Measurements from ENCODE around the gene CHD6. TPM values are rescaled to one million over a fixed set of nuclear protein-coding genes. Genes with fewer than 3 reads are reported as not detected.

Gene CHD6
- total and polyA plus RNA-seq, 2 of the 13 experiments (the other 11 are each of a cell fraction or from before 2014, with no cell fraction given): 14.4 to 52.0 TPM

- TF ChIP-seq, protein P1, sequence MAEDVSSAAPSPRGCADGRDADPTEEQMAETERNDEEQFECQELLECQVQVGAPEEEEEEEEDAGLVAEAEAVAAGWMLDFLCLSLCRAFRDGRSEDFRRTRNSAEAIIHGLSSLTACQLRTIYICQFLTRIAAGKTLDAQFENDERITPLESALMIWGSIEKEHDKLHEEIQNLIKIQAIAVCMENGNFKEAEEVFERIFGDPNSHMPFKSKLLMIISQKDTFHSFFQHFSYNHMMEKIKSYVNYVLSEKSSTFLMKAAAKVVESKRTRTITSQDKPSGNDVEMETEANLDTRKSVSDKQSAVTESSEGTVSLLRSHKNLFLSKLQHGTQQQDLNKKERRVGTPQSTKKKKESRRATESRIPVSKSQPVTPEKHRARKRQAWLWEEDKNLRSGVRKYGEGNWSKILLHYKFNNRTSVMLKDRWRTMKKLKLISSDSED (CRISPR knock-in tag; IDR thresholded peaks at IDR 0.05): no peak
- TF ChIP-seq MIER2 (CRISPR knock-in tag; IDR thresholded peaks at IDR 0.05) (no peak), HNRNPL (IDR thresholded peaks at IDR 0.05; ENCODE audit: low read depth, low read length) (no peak), MTF1 (CRISPR knock-in tag; IDR thresholded peaks at IDR 0.05) (no peak), RXRA (CRISPR knock-in tag; IDR thresholded peaks at IDR 0.05) (no peak), ZFP91 (CRISPR knock-in tag; IDR thresholded peaks at IDR 0.05; ENCODE audit: borderline replicate concordance) (no peak), ZFP37 (CRISPR knock-in tag; IDR thresholded peaks at IDR 0.05; ENCODE audit: borderline replicate concordance) (no peak), ZNF354B (CRISPR knock-in tag; IDR thresholded peaks at IDR 0.05) (no peak), ZNF776 (CRISPR knock-in tag; IDR thresholded peaks at IDR 0.05) (no peak), AHR (CRISPR knock-in tag; IDR thresholded peaks at IDR 0.05) (no peak), NCOR1 (IDR thresholded peaks at IDR 0.05; ENCODE audit: borderline replicate concordance, low read length) (no peak), HNRNPUL1 (IDR thresholded peaks at IDR 0.05; ENCODE audit: low read depth, low read length) (no peak)
- TF ChIP-seq, protein P2, sequence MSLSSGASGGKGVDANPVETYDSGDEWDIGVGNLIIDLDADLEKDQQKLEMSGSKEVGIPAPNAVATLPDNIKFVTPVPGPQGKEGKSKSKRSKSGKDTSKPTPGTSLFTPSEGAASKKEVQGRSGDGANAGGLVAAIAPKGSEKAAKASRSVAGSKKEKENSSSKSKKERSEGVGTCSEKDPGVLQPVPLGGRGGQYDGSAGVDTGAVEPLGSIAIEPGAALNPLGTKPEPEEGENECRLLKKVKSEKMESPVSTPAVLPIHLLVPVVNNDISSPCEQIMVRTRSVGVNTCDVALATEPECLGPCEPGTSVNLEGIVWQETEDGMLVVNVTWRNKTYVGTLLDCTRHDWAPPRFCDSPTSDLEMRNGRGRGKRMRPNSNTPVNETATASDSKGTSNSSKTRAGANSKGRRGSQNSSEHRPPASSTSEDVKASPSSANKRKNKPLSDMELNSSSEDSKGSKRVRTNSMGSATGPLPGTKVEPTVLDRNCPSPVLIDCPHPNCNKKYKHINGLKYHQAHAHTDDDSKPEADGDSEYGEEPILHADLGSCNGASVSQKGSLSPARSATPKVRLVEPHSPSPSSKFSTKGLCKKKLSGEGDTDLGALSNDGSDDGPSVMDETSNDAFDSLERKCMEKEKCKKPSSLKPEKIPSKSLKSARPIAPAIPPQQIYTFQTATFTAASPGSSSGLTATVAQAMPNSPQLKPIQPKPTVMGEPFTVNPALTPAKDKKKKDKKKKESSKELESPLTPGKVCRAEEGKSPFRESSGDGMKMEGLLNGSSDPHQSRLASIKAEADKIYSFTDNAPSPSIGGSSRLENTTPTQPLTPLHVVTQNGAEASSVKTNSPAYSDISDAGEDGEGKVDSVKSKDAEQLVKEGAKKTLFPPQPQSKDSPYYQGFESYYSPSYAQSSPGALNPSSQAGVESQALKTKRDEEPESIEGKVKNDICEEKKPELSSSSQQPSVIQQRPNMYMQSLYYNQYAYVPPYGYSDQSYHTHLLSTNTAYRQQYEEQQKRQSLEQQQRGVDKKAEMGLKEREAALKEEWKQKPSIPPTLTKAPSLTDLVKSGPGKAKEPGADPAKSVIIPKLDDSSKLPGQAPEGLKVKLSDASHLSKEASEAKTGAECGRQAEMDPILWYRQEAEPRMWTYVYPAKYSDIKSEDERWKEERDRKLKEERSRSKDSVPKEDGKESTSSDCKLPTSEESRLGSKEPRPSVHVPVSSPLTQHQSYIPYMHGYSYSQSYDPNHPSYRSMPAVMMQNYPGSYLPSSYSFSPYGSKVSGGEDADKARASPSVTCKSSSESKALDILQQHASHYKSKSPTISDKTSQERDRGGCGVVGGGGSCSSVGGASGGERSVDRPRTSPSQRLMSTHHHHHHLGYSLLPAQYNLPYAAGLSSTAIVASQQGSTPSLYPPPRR (CRISPR knock-in tag; IDR thresholded peaks at IDR 0.05; ENCODE audit: borderline replicate concordance): peak; percentile 97
- TF ChIP-seq, protein P3, sequence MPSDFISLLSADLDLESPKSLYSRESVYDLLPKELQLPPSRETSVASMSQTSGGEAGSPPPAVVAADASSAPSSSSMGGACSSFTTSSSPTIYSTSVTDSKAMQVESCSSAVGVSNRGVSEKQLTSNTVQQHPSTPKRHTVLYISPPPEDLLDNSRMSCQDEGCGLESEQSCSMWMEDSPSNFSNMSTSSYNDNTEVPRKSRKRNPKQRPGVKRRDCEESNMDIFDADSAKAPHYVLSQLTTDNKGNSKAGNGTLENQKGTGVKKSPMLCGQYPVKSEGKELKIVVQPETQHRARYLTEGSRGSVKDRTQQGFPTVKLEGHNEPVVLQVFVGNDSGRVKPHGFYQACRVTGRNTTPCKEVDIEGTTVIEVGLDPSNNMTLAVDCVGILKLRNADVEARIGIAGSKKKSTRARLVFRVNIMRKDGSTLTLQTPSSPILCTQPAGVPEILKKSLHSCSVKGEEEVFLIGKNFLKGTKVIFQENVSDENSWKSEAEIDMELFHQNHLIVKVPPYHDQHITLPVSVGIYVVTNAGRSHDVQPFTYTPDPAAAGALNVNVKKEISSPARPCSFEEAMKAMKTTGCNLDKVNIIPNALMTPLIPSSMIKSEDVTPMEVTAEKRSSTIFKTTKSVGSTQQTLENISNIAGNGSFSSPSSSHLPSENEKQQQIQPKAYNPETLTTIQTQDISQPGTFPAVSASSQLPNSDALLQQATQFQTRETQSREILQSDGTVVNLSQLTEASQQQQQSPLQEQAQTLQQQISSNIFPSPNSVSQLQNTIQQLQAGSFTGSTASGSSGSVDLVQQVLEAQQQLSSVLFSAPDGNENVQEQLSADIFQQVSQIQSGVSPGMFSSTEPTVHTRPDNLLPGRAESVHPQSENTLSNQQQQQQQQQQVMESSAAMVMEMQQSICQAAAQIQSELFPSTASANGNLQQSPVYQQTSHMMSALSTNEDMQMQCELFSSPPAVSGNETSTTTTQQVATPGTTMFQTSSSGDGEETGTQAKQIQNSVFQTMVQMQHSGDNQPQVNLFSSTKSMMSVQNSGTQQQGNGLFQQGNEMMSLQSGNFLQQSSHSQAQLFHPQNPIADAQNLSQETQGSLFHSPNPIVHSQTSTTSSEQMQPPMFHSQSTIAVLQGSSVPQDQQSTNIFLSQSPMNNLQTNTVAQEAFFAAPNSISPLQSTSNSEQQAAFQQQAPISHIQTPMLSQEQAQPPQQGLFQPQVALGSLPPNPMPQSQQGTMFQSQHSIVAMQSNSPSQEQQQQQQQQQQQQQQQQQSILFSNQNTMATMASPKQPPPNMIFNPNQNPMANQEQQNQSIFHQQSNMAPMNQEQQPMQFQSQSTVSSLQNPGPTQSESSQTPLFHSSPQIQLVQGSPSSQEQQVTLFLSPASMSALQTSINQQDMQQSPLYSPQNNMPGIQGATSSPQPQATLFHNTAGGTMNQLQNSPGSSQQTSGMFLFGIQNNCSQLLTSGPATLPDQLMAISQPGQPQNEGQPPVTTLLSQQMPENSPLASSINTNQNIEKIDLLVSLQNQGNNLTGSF (CRISPR knock-in tag; IDR thresholded peaks at IDR 0.05): no peak
These were observed 23.5 kb downstream of the CHD6 start (continued) for GRCh38 chr20:41594514-41595322.

All from HepG2 (cell line).